ENCODE results near the gene USO1.

DNA sequence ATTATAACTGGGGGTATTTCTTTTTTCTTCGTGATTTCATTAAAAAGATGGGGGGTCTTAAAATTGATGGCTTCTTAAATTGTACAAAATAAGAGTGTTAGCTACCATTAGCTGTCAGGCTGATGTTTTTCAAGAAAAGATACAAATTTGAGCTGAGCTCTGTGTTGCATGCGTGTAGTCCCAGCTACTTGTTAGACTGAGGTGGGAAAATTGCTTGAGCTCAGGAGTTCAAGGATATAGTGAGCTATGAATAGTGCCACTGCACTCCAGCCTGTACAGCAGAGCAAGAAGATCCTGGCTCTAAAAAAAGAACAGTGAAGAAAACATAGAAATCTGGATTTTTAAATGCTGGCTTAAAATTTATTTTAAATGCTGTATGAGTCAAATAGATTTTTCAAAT lies 13.0 kb downstream of the USO1 start:
- no peak for TF ChIP-seq GATAD1 (CRISPR knock-in tag; IDR thresholded peaks at IDR 0.05)
- no peak for TF ChIP-seq KDM4B (CRISPR knock-in tag; IDR thresholded peaks at IDR 0.05)
- TF ChIP-seq, protein P1, sequence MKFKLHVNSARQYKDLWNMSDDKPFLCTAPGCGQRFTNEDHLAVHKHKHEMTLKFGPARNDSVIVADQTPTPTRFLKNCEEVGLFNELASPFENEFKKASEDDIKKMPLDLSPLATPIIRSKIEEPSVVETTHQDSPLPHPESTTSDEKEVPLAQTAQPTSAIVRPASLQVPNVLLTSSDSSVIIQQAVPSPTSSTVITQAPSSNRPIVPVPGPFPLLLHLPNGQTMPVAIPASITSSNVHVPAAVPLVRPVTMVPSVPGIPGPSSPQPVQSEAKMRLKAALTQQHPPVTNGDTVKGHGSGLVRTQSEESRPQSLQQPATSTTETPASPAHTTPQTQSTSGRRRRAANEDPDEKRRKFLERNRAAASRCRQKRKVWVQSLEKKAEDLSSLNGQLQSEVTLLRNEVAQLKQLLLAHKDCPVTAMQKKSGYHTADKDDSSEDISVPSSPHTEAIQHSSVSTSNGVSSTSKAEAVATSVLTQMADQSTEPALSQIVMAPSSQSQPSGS (CRISPR knock-in tag; IDR thresholded peaks at IDR 0.05): no peak
- TF ChIP-seq ZBTB8A (CRISPR knock-in tag; IDR thresholded peaks at IDR 0.05; ENCODE audit: borderline replicate concordance, low read depth): no peak
- TF ChIP-seq WIZ (CRISPR knock-in tag; IDR thresholded peaks at IDR 0.05): no peak
- TF ChIP-seq ZFP36 (IDR thresholded peaks at IDR 0.05; ENCODE audit: borderline replicate concordance, low read depth, low read length, partially characterized antibody): no peak
- TF ChIP-seq, protein P2, sequence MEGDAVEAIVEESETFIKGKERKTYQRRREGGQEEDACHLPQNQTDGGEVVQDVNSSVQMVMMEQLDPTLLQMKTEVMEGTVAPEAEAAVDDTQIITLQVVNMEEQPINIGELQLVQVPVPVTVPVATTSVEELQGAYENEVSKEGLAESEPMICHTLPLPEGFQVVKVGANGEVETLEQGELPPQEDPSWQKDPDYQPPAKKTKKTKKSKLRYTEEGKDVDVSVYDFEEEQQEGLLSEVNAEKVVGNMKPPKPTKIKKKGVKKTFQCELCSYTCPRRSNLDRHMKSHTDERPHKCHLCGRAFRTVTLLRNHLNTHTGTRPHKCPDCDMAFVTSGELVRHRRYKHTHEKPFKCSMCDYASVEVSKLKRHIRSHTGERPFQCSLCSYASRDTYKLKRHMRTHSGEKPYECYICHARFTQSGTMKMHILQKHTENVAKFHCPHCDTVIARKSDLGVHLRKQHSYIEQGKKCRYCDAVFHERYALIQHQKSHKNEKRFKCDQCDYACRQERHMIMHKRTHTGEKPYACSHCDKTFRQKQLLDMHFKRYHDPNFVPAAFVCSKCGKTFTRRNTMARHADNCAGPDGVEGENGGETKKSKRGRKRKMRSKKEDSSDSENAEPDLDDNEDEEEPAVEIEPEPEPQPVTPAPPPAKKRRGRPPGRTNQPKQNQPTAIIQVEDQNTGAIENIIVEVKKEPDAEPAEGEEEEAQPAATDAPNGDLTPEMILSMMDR (CRISPR knock-in tag; IDR thresholded peaks at IDR 0.05): no peak
